Stimulated activated CD4-positive, alpha-beta T cell treated with anti-CD3 and anti-CD28 coated beads, Interleukin-1b, Interleukin-23, amount 100 ng/mL, for 1 hour (primary cell): ENCODE results near the gene CTNNA1.
A peak's percentile ranks its signal among the peaks of the same experiment; 100 is the strongest.
"Not testable (repeated sequence)": the region's sequence is repeated elsewhere in the genome, so short reads cannot be mapped to it uniquely, and the experiment has no call there.

ENCODE experiments used
- DNase-seq, 2 donors: peaks; one replicate each; pipeline ENCODE4 v3.0.0-alpha.2; 2020; ENCODE audit warnings: low read depth in 2 of 2

Gene CTNNA1

DNA sequence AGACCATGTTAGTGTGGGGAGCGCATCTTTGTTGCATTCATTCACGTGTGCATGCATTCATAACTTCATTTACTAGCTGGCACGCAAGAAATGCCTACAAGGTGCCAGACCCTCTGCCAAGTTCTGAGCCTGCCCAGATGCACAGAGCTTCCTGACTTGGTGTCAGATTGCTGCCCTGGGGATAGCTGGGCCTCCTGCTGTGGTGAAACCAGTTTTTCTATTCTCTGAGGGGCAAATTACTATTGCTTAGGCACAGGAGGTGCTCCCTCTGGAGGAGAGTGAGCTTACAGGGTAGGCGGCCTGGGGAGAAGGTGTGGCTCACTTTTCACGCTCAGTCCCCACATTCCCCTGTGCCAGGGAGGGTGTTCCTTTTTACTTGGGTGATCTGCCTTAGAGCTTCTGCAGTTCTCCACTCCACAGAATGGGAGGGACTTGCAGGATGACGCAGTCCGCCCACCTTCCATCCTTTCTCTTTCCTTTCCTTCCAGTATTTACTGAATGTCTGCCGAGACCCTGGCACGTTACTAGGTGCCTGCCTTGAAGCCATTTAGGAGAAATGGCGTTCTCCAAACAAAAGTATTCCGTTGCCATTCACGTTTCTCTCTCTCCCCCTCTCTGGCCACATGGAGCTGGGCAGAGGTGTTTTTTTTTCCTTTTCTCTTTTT is 27.9 kb upstream of the CTNNA1 start:
- no peak for DNase-seq

DNA sequence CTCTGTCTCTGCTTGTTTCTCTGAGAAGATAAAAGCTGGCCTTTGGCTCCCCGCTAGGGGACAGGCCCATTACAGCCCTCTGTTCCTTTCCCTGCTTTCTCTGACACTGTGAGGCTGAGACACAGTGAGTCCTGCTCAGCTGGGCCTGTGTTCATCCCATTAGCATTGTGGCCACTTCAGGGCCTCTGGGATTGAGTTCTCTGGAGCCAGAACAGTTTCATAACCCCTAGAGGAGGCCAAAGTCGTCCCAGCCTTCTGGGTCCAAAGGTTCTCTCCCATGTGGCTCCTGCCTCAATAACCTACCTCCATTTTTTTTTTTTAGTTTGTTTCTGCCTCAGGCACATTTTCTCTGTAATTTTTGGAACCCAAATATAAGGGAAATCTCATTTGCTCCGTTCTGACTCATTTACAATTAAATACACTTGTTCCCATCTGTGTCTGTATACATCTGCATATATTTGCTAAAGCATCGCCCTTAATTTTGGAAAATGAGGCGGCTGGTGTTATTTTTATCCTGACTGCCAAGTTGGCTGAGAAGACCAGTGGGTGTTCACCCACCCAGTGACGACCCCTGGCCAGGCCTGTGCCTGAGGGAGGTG is 27.3 kb upstream of the CTNNA1 start:
- no peak for DNase-seq

DNA sequence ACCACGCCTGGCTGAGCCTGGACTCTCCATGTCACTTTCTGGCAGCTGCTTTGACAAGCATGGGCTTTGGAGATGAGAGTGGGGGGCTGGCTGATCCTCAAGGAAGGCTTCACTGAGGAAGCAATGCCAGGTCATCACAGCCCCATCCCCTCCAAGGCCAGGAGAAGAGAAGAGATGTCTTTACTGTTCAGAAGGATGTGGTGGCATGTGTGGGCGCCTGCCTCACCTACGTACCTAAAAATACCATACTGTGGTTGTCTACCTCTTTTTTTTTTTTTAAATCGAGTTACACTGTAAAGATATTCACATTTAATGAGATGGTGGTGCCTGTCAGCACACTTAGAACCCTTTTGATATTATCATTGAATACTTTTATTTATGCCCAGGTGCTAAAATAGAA is 26.4 kb upstream of the CTNNA1 start:
- DNase-seq = no peak

DNA sequence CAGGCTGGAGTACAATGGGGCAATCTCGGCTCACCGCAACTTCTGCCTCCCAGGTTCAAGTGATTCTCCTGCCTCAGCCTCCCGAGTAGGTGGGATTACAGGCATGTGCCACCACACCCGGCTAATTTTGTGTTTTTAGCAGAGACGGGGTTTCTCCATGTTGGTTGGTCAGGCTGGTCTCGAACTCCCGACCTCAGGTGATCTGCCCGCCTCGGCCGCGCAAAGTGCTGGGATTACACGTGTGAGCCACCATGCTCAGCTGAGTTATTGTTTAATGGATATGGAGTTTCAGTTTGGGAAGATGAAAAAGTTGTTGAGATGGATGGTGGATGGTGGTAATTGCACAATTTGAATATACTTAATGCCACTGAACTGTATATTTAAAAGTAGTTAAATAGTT is 22.7 kb upstream of the CTNNA1 start:
- DNase-seq = not testable (repeated sequence)

DNA sequence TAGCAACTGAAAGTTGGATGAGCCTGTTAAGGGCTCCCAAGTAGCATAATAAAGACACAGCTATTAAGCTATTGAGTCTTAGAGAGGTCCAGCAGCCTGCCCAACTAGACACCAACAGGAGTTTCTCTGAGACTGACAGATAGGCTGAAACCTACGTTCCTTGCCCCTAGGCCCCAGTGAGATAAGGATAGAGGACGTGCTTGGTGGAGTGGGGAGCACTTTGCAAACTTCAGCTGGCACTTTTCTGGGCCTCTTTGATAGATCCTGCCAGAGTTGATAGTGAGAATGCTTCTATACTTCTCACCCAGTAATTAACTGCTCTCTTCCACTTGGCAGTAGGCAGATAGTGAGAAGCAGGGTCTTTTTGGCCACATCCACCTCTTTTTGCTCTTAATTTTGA is 20.8 kb upstream of the CTNNA1 start:
- no peak for DNase-seq

DNA sequence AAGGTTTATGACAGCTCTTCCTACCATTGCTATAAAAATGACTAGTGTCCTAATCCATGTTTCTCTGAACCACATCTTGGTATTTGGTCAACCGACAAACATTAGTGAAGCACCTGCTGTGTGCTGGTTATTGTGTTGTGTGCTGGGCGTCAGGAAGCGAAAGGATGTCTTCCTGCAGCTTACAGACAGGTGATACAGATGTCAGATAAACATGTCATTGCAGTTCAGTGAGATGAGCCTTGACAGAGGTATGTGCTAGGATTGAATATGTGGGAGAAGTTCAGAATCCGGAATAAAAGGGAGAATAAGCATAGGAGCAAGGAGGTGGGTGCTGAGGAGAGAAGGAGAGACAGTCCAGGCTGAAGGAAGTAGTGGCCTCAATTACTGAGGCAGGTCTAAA is 20.3 kb upstream of the CTNNA1 start:
- DNase-seq = no peak

DNA sequence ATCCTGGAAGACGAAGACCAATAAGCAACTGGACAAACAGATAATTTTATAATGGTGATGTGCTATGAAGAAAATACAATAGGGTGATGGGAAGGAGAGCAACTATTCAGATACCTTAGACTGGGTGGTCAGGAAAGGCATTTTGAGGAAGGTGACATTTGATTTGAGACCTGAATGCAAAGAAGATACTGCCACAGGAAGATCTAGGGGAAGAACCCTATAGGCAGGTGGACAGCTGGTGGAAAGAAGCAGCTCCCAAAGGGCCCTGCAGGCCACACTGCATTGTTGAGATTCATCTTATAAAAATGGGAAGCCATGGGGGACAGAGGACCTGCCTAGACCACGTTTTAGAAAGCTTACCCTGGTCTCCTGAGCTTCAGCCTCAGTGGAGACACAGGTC is 19.7 kb upstream of the CTNNA1 start:
- no peak for DNase-seq

DNA sequence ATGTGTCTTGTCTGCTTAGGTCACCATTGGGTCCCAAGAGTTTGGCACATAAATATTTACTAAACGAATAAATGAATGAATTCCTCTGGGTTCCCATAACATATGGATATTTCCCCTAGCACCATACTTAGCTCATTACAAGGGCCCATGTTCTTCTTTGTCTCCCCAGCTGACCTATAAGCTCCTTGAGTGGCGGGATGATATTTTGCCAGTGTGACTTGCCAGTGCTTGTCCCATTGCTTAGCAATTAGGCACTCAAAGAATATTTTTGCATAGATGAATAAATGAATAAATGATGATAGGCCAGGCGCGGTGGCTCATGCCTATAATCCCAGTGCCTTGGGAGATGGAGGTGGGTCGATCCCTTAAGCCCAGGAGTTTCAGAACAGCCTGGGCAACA is 16.9 kb upstream of the CTNNA1 start:
- no peak for DNase-seq

DNA sequence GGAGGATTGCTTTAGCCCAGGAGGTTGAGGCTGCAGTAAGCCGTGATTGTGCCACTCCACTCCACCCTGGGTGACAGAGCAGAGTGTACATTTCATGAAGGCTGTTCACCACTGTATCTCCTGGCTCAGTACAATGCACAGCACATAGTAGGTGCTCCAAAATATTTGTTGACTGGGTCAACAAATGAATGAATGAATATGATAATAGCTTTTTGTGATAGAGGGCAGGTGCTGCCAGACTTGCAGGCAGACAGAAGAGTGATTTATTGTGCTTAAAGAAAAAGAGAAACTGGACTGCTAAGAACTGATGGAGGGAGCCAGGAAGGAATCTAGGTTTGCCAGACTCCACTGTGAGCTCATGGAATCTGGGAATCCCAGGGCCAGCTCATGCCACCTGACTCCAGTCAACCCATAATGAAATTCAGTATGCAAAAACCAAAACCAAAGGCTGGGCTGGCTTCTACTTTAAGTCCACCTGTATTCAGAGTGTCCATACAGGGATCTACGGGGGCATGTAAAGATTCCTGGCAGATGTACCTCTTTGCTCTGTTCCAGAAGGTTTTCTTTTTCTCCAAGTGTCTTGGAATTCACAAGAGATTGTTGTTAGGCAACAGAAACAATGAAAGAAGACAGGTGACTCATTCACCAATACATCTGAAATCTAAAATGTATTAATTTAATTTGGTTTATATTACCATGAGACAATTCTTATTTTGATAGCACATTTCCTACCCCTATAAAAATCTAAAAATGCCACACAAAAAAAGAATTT is 15.5 kb upstream of the CTNNA1 start:
- DNase-seq = no peak

DNA sequence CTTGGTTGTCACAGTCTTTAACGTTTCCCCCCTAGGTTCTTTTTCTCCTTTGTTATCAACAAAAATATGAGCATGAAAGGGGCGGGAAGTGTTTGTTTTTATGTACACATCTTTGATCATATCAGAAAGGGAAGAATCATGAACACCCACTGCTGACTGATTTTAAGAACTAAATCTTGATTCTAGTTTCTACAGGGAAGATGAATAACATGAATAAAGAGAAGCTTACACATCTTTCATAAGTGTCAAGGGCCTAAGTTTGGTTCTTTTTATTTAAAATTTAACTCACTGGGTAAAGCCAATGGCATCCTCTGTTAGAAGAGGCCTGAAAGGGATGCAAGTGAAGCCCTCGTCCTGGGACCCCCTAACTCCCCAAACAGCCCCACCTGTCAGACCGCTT is 14.8 kb upstream of the CTNNA1 start:
- no peak for DNase-seq

DNA sequence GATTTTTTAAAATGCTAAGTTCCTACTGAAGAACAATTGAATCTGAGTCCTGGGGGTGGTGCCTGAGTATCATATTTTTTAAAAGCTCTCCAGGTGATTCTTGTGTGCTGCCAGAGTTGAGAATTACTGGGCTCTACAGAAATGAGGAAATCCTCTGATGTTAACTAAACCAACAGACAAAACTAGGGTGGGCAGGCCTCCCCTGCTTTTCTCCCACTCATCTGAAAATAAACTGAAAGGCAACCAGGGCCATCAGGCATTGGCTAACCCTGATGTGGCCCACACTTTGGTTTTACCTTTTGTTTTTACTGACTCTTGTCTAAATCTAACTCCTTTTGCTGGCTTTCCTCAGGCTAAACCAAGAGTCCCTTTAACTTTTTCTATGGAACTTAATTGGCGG is 13.3 kb upstream of the CTNNA1 start:
- DNase-seq = no peak

DNA sequence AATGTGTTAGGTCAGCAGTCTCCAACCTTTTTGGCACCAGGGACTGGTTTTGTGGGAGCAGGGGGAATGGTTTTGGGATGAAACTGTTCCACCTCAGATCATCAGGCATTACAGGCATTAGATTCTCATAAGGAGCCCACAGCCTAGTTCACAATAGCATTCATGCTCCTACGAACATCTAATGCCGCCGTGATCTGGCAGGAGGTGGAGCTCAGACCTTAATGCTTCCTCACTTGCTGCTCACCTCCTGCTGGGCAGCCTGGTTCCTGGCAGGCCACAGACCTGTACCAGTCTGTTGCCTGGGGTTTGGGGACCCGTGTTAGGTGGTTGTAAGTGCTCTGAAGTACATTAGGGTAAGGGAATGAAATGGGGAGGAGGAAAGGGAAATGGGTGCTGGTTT is 9.7 kb upstream of the CTNNA1 start:
- no peak for DNase-seq

DNA sequence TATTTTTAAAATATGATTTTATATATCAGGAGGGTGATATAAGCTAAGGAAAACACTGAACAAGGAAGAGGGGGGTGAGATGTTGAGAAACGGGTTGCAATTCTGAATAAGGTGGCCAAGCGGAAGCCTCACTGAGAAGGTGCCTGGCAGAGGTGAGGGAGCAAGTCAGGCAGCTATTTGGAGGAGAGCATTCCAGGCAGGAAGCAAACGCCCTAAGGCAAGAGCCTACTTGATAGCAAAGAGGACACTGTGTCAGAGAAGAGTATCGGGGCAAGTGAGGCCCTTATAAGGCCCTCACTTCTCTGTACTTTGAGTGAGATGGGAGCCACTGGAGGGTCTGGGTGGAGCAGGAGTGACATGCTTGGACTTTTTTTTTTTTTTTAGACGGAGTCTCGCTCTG is 8.0 kb upstream of the CTNNA1 start:
- DNase-seq = no peak

DNA sequence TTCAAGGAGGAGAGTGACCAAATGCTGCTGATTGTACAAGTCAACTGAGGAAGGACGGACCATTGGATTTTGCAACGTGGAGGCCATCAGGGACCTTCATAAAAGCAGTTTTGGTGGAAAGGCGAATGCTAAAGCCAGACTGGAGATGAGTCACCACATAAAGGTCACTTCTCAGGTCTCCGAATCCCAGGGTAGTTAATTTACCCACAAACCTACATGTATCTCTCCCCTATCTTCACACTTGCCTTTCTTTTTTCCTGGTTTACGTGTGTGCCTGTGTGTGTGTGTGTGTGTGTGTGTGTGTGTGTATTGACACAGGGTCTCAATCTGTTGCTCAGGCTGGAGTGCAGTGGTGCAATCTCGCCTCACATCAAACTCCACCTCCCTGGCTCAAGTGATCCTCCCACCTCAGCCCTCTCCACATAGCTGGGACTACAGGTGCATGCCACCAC is 4.6 kb upstream of the CTNNA1 start:
- no peak for DNase-seq

DNA sequence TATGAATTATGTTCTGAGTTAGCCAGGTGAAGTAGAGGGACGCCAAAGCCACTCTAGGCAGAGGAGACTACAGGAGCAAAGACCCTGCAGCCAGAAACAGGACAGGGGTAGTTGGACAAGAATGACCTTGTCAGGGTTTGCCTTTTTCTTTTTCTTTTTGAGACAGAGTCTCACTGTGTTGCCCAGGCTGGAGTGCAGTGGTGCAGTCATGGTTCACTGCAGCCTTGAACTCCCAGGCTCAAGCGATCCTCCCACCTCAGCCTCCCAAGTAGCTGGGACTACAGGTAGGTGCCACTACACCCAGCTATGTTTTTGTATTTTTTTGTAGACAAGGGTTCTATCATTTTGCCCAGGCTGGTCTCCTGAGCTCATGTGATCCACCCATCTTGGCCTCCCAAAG is 1.9 kb upstream of the CTNNA1 start:
- not testable (repeated sequence) for DNase-seq

DNA sequence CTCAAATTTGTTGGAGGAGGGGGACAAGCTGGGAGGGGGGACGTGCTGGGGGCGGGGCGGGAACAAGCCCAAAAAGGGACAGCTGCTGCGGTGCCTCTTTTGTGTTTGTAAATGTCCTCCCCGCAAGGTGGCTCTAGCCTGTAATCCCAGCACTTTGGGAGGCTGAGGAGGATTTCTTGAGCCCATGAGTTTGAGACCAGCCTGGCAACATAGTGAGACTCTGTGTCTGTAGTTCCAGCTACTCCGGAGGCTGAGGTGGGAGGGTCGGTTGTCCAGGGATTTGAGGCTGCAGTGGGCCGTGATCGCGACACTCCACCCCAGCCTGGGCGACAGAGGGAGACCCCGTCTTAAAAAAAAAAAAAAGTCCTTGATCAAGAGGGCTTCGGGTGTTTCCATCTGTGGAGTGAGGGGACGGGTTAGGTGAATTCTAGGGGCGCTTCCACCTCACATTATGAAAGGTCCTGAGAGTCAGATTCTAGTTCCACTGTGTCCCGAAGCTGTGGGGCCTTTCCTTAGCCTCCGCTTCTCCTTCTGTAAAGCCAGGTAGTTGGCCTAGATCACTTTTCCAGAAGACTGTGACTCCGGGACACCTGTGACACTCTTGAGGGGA is 779 bp upstream of the CTNNA1 start:
- no peak for DNase-seq

DNA sequence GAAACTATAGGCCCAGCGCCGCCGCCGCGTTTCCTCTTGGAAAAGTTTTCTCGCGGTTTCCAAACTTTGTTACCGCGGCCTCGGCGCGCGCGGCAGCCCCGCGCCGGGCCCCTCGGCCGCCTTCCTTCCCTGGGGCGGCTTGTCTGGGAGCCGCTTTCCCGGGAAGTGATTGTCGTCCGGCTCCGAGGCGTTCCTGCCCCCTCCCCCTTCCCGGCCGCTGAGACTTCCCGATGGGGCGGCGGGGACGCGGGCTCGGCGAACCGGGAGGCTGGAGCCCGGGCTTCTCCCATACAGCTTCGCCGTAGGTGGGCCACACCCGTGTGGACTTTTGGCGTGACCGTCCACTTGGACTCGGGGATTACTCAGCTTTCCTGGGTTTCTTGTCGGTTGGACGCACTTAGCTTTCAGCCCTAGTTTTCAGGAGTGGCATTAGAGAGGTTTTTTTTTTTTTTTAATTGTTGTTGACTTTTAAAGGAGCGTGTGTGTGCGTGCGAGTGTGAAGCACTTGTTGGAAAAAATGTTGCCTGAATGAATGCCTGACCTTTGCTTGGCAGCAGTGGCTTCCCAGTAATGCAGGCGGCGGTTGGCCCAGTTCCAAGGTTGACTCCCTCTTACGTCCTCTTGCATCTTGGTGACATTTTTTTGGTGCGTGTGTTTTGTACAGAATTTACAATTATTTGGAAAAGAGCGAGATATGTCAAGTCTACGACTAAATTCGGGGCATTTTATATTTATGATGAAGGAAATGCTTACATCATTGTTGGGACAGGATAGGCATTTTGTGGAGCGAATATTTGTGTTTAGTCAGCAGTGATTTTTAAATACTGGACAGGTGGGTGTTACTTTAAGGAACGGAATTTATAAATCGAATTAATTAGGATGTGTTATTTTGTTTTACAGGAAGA is 821 bp downstream of the CTNNA1 start:
- DNase-seq = peak in 1 of 2 donors; percentile 23

DNA sequence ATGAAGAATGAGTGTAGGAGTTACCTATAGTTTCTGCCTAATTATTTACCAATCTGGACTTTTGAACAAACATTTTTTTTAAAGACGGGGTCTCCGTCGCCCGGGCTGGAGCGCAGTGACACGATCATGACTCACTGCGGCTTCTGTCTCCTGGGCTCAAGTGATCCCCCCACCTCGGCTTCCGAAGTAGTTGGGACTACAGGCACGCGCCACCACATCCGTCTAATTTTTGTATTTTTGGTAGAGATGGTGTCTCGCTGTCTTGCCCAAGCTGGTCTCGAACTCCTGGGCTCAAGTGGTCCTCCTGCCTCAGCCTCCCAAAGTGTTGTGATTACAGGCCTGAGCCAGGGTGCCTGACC is 1.5 kb downstream of the CTNNA1 start:
- DNase-seq = no peak

DNA sequence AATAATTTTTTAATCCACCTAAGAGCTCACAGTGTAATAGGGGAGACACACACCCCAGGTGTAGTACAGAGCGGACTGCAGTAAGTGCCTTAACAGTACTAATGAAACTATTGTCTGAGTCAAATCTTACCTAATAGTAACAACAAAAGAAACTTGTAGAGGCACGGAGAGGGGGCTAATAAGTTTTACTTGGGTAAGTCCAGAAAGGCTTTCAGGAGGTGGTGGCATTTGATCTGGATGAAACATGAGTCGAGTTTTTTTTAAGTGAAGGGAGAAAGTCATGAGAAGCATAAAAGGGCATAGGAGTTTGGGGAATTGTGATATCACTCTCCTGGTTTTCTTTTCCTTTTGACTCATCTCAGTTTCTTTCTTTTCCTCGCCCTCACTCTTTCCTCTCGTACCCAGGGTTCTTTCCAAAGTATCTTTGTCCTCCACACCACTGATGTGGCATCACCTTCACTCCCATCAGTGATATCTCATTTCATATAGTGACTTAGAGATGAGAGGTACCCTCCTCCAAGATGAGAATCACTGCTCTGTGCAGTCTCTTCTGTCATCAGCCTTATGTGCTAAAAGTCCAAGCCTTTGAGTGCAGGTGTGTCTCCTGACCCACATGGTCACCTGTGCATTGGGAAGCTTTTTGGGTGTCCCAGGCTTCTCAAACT is 2.0 kb downstream of the CTNNA1 start:
- no peak for DNase-seq

DNA sequence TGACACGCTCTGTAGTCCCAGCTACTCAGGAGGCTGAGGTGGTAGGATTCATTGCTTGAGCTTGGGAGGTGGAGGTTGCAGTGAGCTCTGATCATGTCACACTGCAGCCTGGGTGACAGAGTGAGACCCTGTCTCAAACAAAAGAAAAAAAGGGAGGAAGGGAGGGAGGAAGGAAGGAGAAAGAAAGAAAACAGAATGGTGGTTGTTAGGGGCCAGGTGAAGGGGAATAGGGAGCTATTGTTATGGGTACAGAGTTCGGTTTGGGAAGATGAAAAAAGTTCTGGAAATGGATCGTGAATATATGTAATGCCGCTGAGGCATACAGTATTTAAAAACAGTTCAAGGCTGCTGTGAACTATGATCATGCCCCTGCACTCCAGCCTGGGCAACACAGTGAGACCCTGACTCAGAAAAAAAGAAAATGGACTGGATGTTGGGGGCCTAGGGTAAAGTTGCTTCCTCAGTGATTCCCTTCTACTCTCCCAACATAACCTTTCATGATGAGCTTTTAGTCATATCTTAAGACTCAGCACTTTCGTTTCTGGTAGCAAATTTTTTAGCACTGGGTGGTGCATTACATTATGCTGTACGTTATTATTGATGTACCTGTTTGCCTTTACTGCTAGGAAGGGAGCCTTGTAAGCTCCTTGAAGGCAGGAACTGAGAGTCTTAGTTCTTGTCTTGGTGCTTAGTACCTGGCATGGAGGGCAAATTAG is 4.0 kb downstream of the CTNNA1 start:
- no peak for DNase-seq
